H4 (cell line): Measurements from ENCODE around the gene FAM131B. TPM values are rescaled to one million over a fixed set of nuclear protein-coding genes. Genes with fewer than 3 reads are reported as not detected.
"Not testable (repeated sequence)": the region's sequence is repeated elsewhere in the genome, so short reads cannot be mapped to it uniquely, and the experiment has no call there.

Source experiments
- DNase-seq: peaks from one replicate; pipeline ENCODE4 v3.0.0-alpha.2; 2015; ENCODE audit warnings: low spot score
- total RNA-seq: library from RNA; depleted of rRNA; stranded (reverse); fragments of >200 nt; shearing (Covaris generic); gene quantifications from 2 replicates; pipeline ENCODE4 v1.2.3, GENCODE V29; 2014; rRNA removed

FAM131B gene
- total RNA-seq = 2.0 and 3.1 TPM in 2 replicates

GRCh38 chr7:143362131-143363015 is at the start of gene FAM131B:
FAM131B (minus strand) TSS chr7:143362713; CDS start chr7:143362603, 110 bp downstream.
- DNase-seq = no peak

DNA sequence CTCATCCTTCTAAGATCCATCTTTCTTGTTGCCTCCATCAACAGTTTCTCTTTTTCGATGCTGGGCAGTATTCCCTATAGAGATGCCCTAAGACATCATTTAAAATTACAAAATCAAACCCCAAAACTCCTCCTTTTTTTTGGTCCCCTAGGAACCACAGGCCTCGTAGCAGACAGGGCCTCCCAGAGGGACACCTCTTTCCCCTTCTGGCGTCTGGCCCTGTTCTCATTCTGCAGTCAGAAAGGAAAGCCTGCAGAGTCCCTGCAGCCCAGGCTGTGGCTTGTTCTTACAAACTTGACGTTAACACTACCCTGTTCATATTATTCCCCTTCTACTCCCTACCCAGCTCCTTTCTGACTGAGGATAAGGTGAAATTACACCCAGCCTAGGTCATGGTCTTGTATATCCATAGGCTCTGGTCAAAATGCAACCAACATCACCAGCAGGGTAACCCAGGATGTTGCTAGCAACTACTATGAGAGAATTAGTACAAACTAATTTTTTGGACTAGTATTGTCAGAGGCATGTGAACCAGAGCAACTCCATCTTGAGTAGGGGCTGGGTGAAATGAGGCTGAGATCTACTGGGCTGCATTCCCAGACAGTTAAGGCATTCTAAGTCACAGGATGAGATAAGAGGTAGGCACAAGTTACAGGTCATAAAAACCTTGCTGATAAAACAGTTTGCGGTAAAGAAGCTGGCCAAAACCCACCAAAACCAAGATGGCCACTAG is 49.6 kb upstream of the FAM131B start:
- DNase-seq = no peak

DNA sequence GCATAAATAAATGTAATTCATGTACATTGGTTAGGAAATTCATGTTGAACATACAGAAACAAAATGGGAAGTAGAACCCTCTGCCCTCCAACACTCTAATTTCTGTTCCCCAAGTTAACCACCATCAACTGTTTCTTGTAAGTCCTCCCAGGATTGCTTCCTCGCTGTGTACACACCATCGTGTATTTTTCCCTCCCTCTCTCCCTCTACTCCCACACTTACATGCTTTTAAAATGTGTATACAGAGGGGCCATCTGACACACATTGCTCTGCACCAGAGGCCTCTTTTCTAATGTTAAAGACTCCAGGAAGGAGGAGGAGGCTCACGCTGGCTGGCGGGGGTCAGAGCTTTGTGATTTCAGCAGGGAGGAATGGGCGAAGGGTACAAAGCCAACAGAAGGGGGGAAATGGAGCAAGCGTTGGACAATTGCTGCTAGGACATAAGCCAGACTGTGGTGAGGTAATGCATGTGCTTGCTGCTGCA is 48.0 kb upstream of the FAM131B start:
- no peak for DNase-seq

DNA sequence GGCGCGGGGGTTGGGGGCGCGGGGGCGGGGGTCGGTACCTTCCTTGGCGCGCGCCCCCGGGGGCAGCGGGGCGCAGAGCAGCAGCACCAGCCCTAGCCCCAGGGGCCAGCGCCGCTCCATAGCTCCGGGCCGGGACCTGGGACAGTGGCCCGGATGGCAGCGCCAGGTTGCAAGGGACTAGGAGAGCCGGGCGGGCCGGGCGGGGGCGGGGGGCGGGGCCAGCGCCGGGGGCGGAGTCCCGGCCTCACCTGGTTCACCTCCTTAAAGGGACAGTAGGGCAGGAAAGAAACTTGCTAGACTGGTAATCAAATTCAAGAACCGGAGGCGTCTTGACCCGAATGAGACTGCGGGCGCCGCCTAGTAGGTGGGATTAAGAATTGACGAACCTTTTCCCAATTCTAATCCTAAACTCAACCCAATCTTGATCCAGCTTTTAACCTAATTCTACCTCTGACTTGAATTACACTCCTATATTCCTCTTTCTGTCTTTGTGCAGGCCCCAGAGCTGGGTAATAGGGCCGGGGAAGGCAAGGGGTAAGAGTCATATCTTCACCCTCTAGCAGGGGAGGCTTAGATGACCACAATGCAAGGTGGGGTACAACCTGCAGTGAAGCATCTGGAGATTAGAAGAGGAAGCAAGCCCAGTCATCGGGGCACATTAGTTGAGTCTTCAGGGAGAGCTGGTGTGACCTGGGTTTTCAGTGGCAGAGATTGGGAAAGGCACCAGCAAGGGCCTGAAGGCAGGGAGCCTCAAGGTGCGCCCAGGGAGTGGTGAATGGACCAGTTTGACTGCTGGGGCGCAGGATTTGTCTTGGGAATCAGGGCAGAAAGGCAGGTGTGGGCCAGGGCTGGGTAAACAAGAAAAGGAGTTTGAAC is 46.4 kb upstream of the FAM131B start, which contains the start of gene EPHA1:
Gene EPHA1 (minus strand): TSS at position 171 of the 876 bp plus-strand sequence. CDS start 51 bp downstream, at position 120.
- no peak for DNase-seq

- DNase-seq = no peak
Measured at GRCh38 chr7:143408252-143408685, 45.8 kb upstream of the FAM131B start.

DNA sequence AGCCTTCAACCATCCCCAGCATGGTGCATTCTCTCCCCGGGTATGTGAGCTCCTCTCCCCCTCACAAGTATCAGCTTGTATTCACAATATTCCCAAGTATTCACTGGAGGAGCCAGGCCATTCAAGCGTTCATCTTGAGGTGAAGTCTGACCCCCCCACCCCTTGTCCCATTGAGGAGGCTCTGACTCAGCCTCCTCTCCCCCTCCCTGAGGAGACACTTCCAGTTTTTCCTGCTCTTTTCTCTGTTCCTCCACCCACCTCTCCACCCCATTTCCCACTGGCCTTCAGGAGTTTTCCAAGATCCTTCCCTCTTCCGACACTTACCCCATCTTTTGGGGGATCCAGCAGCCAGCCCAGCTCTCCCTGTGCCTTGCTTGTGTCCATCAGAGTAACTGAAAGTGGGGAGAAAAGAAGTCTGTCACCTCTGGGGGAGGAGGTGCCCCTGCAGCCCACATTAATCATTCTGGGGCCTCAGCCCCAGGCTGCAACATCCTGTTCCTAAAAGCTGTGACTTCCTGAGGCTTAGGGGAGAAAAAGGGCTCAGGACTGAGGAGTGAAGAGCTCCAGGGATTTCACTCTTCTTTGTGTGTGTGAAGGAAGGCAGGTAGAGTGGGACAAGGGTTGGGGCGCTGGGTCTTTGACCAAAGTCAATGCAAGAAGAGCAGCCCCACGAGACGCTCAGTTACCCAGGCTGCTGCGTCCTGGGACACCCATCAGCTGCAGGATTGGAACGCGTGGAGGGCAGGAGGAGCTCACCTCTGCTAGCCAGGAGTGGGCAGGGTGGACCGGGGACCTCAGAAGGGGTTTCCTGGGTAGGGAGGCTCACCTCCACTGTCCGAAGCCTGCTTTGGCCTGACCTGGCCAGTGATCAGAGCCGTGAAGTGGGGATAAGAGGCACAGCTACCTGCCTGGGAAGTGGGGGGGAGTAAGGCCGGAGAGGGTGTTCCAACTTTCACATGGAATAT is 45.1 kb upstream of the FAM131B start:
- DNase-seq = no peak

DNA sequence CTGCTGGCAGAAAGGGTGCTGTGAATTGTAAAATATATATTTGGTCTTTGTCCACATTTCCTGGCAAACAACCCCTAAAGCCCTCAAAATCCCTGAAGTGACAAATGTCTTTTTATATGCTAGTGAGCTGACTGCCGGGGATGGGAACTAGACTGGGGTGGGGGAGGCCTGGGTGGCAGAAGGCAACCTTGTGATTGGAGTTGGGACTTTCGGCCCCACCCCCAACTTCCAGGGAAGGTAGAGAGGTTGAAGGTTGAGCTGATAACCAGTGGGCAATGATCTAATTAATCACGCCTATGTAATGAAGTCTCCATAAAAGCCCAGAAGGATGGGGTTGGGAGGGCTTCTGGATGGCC is 43.5 kb upstream of the FAM131B start:
- DNase-seq = no peak

DNA sequence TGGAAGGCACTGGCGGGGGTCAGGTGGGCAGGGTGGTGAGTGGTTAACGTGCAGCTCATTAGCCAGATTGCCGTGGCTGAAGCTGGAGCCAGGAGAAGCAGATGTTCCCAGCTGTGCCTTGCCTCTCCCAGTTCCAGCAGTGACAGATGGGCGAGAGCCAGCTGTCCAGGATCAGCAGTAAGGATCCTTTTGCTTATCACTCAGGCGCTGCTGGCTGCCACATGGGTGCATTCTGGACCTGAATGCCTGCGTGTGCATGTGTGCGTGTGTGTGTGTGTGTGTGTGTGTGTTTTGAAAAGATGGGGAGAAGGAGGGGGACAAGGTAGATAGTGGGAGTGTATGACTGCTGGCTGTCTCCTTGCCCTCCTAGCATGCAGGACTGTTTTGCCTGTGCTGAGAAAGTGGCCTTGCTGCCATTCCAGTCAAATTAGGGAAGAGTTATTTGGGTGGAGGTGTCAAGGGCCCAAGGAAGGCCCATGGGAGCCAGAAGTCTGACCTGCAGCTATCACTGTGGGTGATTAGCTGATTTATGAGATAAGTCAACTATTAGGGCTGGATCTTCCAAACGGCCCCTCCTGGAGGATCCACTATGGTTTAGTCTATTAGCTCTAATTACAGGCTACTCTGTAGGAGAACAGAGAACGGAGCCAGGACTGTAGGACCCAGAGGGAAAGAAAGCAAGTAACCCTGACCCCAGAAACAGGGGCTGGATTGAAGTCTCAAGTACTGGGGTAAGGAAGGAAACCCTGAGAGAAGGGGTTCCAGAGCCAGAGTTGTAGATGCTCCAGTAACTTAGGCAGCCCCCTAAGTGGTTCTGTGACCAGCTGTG is 42.9 kb upstream of the FAM131B start:
- DNase-seq = no peak

- not testable (repeated sequence) for DNase-seq
Measured at GRCh38 chr7:143402233-143402632, 39.7 kb upstream of the FAM131B start.

GRCh38 chr7:143401265-143401664 is 38.8 kb upstream of the FAM131B start:
- no peak for DNase-seq

- no peak for DNase-seq
Measured at GRCh38 chr7:143399642-143400041, 37.1 kb upstream of the FAM131B start.

- DNase-seq = no peak
Measured at GRCh38 chr7:143399151-143399550, 36.6 kb upstream of the FAM131B start.

DNA sequence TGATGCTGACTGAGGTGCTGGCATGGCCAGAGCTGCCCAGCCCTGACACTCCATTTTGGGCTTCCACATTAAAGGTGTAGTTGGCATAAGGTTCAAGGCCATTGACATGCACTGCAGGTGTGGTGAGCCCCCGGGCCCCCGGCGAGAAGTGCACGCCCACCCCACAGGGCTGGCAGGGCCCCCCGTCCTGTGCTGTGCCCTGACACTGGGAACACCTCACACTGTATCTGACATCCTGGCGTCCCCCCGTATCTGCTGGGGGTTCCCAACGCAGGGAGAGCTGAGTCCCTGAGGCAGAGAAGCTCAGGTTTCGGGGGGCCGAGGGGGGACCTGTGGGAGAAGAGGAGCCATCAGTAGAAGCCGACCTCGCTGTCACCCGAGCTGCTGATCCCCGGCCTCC is 36.1 kb upstream of the FAM131B start:
- no peak for DNase-seq

DNA sequence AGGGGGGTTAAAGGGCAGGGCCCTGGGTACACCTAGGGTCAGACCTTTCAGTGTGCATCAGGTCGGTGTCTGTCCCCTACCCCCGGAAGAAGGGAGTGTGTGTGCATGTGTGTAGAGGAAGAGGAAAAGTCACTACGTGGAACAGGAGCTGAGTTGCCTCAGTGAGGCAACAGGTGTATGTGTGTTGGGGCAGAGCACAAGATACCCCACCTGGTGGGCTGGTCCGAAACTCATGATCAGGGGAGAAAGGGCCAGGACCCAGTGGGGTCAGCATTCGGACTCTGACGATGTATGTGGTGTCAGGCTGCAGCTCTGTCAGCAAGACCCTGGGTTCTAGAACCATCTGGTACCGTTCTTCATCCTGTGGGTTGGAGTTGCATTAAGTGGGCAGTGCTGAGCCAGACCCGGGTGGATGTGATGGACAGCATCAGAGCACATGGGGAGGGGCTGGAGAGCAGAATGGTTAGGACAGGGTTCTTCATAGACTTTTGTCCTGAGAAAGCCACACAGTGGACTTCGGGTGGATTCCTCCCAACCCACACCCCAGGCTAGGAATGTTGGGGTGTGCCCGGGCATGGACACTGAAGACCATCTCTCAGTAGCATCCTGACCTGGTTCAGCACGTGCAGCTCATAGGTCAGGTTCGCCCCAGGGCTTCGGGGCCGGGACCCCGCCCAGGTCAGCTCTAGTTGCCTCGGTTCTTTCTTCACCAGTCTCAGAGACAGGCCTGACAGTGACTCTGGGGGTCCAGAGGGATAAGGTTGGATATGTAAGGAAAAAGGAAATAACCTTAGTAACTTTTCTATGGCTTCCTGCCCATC is 35.4 kb upstream of the FAM131B start:
- DNase-seq = no peak

DNA sequence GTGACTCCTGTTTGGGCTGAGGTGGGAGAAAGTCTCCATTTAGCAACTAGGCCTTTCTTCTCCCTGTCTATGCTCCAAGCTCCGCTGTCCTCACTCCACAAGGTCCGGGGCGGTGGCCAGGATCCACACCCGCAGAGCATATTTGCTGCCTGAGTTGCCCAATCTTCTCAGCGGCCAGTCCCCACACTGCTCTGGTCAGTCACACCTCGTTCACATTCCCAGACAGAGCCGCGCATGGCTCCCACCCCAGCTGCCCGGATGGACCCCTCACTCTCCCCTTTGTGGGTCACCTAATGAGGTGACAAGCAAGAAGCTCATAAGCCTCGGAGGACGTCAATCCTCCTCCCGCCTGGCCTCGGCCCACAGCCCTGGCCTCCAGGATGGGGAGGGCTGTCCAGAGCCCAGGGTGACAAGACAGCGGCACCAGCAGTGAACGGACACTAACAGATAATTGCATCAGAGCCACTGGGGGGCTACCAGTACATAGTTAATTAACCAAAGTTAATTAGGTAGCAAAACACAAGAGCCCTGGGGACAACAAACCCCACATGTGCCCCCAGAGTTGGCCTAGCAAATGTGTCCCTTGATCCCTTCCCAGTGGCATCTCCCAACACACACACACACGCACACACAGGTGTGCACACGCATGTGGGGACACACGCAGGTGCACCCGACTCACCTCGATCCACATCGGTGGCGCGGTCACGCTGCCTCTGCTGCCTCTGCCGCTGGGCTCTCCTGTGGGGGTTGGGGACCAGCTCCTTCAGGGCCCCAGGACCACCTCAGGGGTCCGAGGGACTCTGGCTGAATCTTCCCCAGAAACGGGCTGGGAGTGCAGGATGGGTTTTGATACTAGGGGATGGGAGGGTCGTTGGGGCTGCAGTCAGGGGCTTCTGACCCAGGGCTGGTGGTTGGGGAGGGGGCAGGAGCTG is 34.4 kb upstream of the FAM131B start:
- no peak for DNase-seq

DNA sequence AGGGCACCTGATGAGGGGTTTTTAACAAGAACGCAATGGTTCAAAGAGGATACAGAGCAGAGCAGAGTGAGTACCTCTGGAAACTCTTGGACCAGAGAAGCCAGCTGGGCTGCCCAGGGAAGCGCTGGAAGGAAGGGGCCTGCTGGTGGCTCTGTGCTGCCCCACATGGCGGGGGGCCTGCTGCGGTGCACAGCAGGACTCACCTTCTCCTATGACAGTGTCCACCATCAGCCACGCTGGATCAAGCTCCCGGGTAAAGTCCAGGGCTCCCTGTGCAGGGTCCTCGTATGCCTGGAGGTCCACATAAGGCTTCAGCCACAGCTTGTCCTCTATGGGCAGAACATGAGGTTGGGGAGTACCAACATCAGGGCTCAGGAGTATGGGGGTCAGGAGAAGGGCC is 33.7 kb upstream of the FAM131B start:
- no peak for DNase-seq
